ENCODE measurements around the gene EML6. TPM values are rescaled to one million over a fixed set of nuclear protein-coding genes. Genes with fewer than 3 reads are reported as not detected.

Gene EML6
- total RNA-seq, 4 donors from 2014 or later: 1.2 to 4.4 (median 3.1) TPM

GRCh38 chr2:54757500-54757899, 34.0 kb downstream of the EML6 start:
- TF ChIP-seq CTCF (IDR thresholded peaks at IDR 0.05) (no peak), POLR2A (IDR thresholded peaks at IDR 0.05) (no peak)
- peaks cover 0 to 6% (median 2%) of the 10 kb centered on the region in 3 donors for H3K4me1 ChIP-seq
- no peaks in the 10 kb centered on the region for H3K9me3 ChIP-seq
- H3K27me3 ChIP-seq: no peaks in the 10 kb centered on the region
- no peak for DNase-seq
- intact Hi-C loops (cut with DNase I): no loop called here
- no peak overlapping the region for H3K4me3 ChIP-seq
- H3K27ac ChIP-seq: no peak overlapping the region
- 53 to 66% methylated on average over 4 of the region's 4 CpGs for WGBS, 2 donors
- no peaks in the 10 kb centered on the region for H3K36me3 ChIP-seq

- intact Hi-C loops (cut with DNase I): no loop called here
- H3K27me3 ChIP-seq: no peaks in the 10 kb centered on the region
- no peaks in the 10 kb centered on the region for H3K9me3 ChIP-seq
- no peak overlapping the region for H3K27ac ChIP-seq
- no peak for DNase-seq
- no peaks in the 10 kb centered on the region for H3K36me3 ChIP-seq
- TF ChIP-seq POLR2A (IDR thresholded peaks at IDR 0.05) (no peak), CTCF (IDR thresholded peaks at IDR 0.05) (no peak)
- peaks cover 0 to 6% (median 2%) of the 10 kb centered on the region in 3 donors for H3K4me1 ChIP-seq
- 61 to 67% methylated on average over 1 of the region's 1 CpG for WGBS, 2 donors
- H3K4me3 ChIP-seq: no peak overlapping the region
Observed at GRCh38 chr2:54758951-54759350, 35.5 kb downstream of the EML6 start.

GRCh38 chr2:54760310-54760709, 36.8 kb downstream of the EML6 start:
- H3K27ac ChIP-seq: no peak overlapping the region
- no peak for DNase-seq
- peaks cover 0 to 6% (median 2%) of the 10 kb centered on the region in 3 donors for H3K4me1 ChIP-seq
- no peaks in the 10 kb centered on the region for H3K9me3 ChIP-seq
- WGBS, 2 donors: 74 to 91% methylated on average over 2 of the region's 2 CpGs
- no peaks in the 10 kb centered on the region for H3K36me3 ChIP-seq
- intact Hi-C loops (cut with DNase I): no loop called here
- no peak overlapping the region for H3K4me3 ChIP-seq
- no peaks in the 10 kb centered on the region for H3K27me3 ChIP-seq
- TF ChIP-seq CTCF (IDR thresholded peaks at IDR 0.05) (no peak), POLR2A (IDR thresholded peaks at IDR 0.05) (no peak)

- TF ChIP-seq POLR2A (IDR thresholded peaks at IDR 0.05): no peak
- no peak for TF ChIP-seq CTCF (IDR thresholded peaks at IDR 0.05)
- H3K4me3 ChIP-seq: no peak overlapping the region
- H3K9me3 ChIP-seq: no peaks in the 10 kb centered on the region
- H3K27me3 ChIP-seq: no peaks in the 10 kb centered on the region
- peaks cover 0 to 3% (median 0%) of the 10 kb centered on the region in 3 donors for H3K4me1 ChIP-seq
- H3K27ac ChIP-seq: no peak overlapping the region
- no peaks in the 10 kb centered on the region for H3K36me3 ChIP-seq
- no peak for DNase-seq
- intact Hi-C loops (cut with DNase I): no loop called here
- 69 to 76% methylated on average over 7 of the region's 7 CpGs for WGBS, 2 donors
Observed at GRCh38 chr2:54763636-54764291, 40.3 kb downstream of the EML6 start.

- peaks cover 0 to 21% (median 5%) of the 10 kb centered on the region in 3 donors for H3K4me1 ChIP-seq
- no peak overlapping the region for H3K4me3 ChIP-seq
- H3K9me3 ChIP-seq: no peaks in the 10 kb centered on the region
- no peak for TF ChIP-seq CTCF (IDR thresholded peaks at IDR 0.05)
- TF ChIP-seq POLR2A (IDR thresholded peaks at IDR 0.05): no peak
- intact Hi-C loops (cut with DNase I): no loop called here
- no peaks in the 10 kb centered on the region for H3K36me3 ChIP-seq
- no peak for DNase-seq
- H3K27me3 ChIP-seq: no peaks in the 10 kb centered on the region
- no peak overlapping the region for H3K27ac ChIP-seq
Observed at GRCh38 chr2:54767921-54768320, 44.5 kb downstream of the EML6 start.
